ENCODE measurements around the gene KRTAP5-6. TPM values are rescaled to one million over a fixed set of nuclear protein-coding genes. Genes with fewer than 3 reads are reported as not detected.
A peak's percentile ranks its signal among the peaks of the same experiment; 100 is the strongest.

KRTAP5-6 gene
- polyA plus RNA-seq, 1 of the 3 experiments (the other 2 are of a cell fraction) = not detected

DNA sequence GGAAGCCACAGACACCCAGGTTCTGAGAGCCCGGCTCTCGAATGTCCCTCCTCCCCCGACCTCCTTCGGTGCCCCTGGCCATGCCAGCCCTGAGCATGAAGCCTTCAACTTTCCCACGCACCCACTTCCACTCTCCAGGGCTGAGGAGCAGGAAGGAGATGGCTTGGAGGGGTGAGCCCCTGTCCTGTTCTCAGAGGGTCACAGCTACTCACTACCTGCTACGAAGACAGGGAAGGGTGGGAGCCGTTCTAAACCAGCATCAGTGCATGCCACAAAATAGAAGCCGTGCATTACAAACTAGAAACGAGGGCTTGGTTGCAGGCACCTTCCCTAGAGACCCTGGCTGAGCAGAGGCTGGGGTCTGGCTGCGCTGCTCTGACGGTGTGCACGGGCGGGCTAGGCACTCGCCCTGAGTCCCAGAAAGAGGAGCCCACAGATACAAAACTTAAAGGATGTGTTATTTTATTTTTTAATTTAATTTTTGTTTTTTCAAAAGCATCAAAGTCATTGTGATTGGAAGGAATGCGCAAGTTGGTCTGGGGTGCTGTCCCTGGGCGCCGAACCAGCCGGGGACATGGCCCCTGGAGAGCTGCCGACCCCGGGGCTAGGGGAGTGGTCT, 4.2 kb upstream of the KRTAP5-6 start:
- H3K9me3 ChIP-seq = no peaks in the 10 kb centered on the region
- peaks cover 6 to 13% of the 10 kb centered on the region in 2 experiments; a peak in 2 of 4 replicates for H3K4me1 ChIP-seq (ENCODE audit: control insufficient read depth in 1 of 2, insufficient read depth in 2 of 2, low read depth in 1 of 2, low read length in 1 of 2)
- WGBS (ENCODE audit: low lambda C conversion rate) = 41% methylated on average over 17 of the region's 20 CpGs
- H3K9me2 ChIP-seq = no peaks in the 10 kb centered on the region
- peak overlapping the region in 1 of 2 experiments; percentile 51; a peak in 3 of 4 replicates for H3K4me3 ChIP-seq (ENCODE audit: low read depth in 2 of 2, low read length in 1 of 2)
- no peaks in the 10 kb centered on the region for H3K79me2 ChIP-seq (ENCODE audit: insufficient read depth)
- TF ChIP-seq TAF1 (IDR thresholded peaks at IDR 0.05; ENCODE audit: borderline replicate concordance, low read depth, low read length) = no peak
- TF ChIP-seq FOXJ3 (CRISPR knock-in tag; IDR thresholded peaks at IDR 0.05) = no peak
- TF ChIP-seq TEAD4 (IDR thresholded peaks at IDR 0.05; ENCODE audit: borderline replicate concordance, insufficient read depth) = no peak
- TF ChIP-seq NFIC (IDR thresholded peaks at IDR 0.05; ENCODE audit: borderline replicate concordance) = no peak
- TF ChIP-seq RAD21 (IDR thresholded peaks at IDR 0.05; ENCODE audit: low read length) = no peak
- no peak for TF ChIP-seq FOXM1 (IDR thresholded peaks at IDR 0.05; ENCODE audit: low read depth)
- TF ChIP-seq GATA2 (CRISPR knock-in tag; IDR thresholded peaks at IDR 0.05) = no peak
- TF ChIP-seq SIN3A (IDR thresholded peaks at IDR 0.05; ENCODE audit: borderline replicate concordance, low read depth, low read length) = no peak
- no peak overlapping the region; the same call in 1 of the 2 replicates for H2AFZ ChIP-seq (ENCODE audit: low read depth)
- H3K27me3 ChIP-seq (ENCODE audit: insufficient read depth) = no peaks in the 10 kb centered on the region
- ChIA-PET POLR2A (interaction anchor here (1.3 to 2.3 kb wide), 3 partner anchors 40 to 189 kb away, joined by 3 to 8 read pairs (median 5); partner anchors contain the start of gene SYT8), CTCF (interaction anchor here (0.8 to 5.8 kb wide), 46 partner anchors 10 to 489 kb away, joined by 3 to 585 read pairs (median 13); partner anchors contain the start of genes H19, IFITM10, INS and LSP1)
- no peaks in the 10 kb centered on the region for H3F3A ChIP-seq (replicated peaks; ENCODE audit: insufficient read depth)
- no peaks in the 10 kb centered on the region for H4K20me1 ChIP-seq (ENCODE audit: insufficient read depth)
- H3K27ac ChIP-seq (ENCODE audit: low read depth in 2 of 2, low read length in 1 of 2) = no peak overlapping the region
- peak overlapping the region; percentile 85 for H3K4me2 ChIP-seq
- H3K36me3 ChIP-seq (replicated peaks in 1 of 2; ENCODE audit: control insufficient read depth in 1 of 2, insufficient read depth in 2 of 2, low read length in 1 of 2) = no peaks in the 10 kb centered on the region
- no peak for DNase-seq
- no peak overlapping the region for H3K9ac ChIP-seq

DNA sequence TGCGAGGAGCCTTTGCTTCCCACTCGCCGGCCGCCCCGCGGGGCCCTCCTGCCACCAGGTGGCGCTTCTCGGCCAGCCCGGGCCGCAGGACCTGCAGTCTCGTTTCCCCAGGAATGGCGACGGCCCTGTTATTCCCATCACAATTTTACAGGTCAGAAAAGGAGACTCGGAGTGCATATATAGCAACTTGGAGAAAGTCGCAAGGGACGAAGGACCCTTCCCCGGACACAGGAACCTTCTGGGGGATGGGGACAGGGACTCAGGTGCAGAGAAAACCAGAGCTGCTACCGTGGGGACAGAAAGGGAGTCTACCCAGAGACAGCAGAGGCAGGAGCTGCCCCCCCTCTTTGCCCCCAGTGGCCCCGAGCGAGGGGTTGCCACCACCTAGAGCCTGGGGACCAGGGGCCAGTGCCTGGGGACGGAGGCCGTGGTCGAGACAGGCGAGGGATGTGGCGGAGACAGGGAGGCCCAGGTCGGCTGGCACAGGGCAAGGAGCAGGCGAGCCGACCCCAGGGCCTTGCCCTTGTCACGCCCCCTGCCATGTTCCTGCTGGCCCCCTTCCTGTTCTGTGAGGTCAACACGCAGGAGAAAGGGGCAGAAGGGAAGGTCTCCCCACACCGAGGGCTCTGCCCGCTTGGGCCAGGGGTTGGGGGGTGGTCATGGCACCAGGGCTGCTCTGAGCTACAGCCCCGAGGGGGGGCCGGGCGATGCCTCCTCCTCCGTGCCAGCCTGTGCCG, 3.5 kb upstream of the KRTAP5-6 start:
- Histone ChIP-seq H3K27me3 (ENCODE audit: insufficient read depth) (no peaks in the 10 kb centered on the region), H3K9me3 (no peaks in the 10 kb centered on the region), H3K79me2 (ENCODE audit: insufficient read depth) (no peaks in the 10 kb centered on the region), H2AFZ (ENCODE audit: low read depth) (peak overlapping the region; percentile 97), H3K4me2 (peak overlapping the region; percentile 85), H3K27ac (ENCODE audit: low read depth in 2 of 2, low read length in 1 of 2) (peak overlapping the region in 1 of 2 experiments; percentile 73; a peak in 2 of 4 replicates), H3K4me1 (ENCODE audit: control insufficient read depth in 1 of 2, insufficient read depth in 2 of 2, low read depth in 1 of 2, low read length in 1 of 2) (peaks cover 6 to 13% of the 10 kb centered on the region in 2 experiments; a peak in 2 of 4 replicates), H3K4me3 (ENCODE audit: low read depth in 2 of 2, low read length in 1 of 2) (peak overlapping the region; percentile 39 to 51), H3K9me2 (no peaks in the 10 kb centered on the region), H3K9ac (peak overlapping the region; percentile 58; the same call in 1 of the 2 replicates), H4K20me1 (ENCODE audit: insufficient read depth) (no peaks in the 10 kb centered on the region), H3F3A (replicated peaks; ENCODE audit: insufficient read depth) (no peaks in the 10 kb centered on the region), H3K36me3 (replicated peaks in 1 of 2; ENCODE audit: control insufficient read depth in 1 of 2, insufficient read depth in 2 of 2, low read length in 1 of 2) (no peaks in the 10 kb centered on the region)
- DNase-seq = peak; percentile 98
- WGBS (ENCODE audit: low lambda C conversion rate) = 35% methylated on average over 18 of the region's 37 CpGs
- POLR2A ChIA-PET = interaction anchor here (0.7 to 2.3 kb wide), 15 partner anchors 41 to 460 kb away, joined by 3 to 11 read pairs (median 4); partner anchors contain the start of genes CTSD, H19 and SYT8
- CTCF ChIA-PET = interaction anchor here (0.6 to 5.8 kb wide), 97 partner anchors 11 to 488 kb away, joined by 3 to 585 read pairs (median 6); partner anchors contain the start of genes CTSD, H19, IFITM10 and INS
- TF ChIP-seq JUND (IDR thresholded peaks at IDR 0.05) (no peak), FOXJ3 (CRISPR knock-in tag; IDR thresholded peaks at IDR 0.05) (no peak), SMC3 (IDR thresholded peaks at IDR 0.05; ENCODE audit: low read depth, low read length) (peak; percentile 93), EZH2phosphoT487 (IDR thresholded peaks at IDR 0.05; ENCODE audit: borderline replicate concordance, low read depth) (no peak), NFIC (IDR thresholded peaks at IDR 0.05; ENCODE audit: borderline replicate concordance) (no peak), GABPA (IDR thresholded peaks at IDR 0.05; ENCODE audit: low read depth) (no peak), IRF3 (IDR thresholded peaks at IDR 0.05; ENCODE audit: low read depth, low read length) (no peak), TCF12 (IDR thresholded peaks at IDR 0.05) (no peak), EP300 (IDR thresholded peaks at IDR 0.05; ENCODE audit: borderline replicate concordance in 1 of 2, low read depth in 1 of 2, low read length in 1 of 2) (no peak), RAD21 (IDR thresholded peaks at IDR 0.05; ENCODE audit: low read length) (peak; percentile 74)
- TF ChIP-seq, protein P1, sequence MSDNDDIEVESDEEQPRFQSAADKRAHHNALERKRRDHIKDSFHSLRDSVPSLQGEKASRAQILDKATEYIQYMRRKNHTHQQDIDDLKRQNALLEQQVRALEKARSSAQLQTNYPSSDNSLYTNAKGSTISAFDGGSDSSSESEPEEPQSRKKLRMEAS (IDR thresholded peaks at IDR 0.05; ENCODE audit: low read depth) = 0 out of 2 replicates have a peak, but pooled peaks have one; percentile 41
- TF ChIP-seq, protein P2, sequence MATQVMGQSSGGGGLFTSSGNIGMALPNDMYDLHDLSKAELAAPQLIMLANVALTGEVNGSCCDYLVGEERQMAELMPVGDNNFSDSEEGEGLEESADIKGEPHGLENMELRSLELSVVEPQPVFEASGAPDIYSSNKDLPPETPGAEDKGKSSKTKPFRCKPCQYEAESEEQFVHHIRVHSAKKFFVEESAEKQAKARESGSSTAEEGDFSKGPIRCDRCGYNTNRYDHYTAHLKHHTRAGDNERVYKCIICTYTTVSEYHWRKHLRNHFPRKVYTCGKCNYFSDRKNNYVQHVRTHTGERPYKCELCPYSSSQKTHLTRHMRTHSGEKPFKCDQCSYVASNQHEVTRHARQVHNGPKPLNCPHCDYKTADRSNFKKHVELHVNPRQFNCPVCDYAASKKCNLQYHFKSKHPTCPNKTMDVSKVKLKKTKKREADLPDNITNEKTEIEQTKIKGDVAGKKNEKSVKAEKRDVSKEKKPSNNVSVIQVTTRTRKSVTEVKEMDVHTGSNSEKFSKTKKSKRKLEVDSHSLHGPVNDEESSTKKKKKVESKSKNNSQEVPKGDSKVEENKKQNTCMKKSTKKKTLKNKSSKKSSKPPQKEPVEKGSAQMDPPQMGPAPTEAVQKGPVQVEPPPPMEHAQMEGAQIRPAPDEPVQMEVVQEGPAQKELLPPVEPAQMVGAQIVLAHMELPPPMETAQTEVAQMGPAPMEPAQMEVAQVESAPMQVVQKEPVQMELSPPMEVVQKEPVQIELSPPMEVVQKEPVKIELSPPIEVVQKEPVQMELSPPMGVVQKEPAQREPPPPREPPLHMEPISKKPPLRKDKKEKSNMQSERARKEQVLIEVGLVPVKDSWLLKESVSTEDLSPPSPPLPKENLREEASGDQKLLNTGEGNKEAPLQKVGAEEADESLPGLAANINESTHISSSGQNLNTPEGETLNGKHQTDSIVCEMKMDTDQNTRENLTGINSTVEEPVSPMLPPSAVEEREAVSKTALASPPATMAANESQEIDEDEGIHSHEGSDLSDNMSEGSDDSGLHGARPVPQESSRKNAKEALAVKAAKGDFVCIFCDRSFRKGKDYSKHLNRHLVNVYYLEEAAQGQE (IDR thresholded peaks at IDR 0.05; ENCODE audit: low read depth, low read length) = no peak
- TF ChIP-seq, protein P3, sequence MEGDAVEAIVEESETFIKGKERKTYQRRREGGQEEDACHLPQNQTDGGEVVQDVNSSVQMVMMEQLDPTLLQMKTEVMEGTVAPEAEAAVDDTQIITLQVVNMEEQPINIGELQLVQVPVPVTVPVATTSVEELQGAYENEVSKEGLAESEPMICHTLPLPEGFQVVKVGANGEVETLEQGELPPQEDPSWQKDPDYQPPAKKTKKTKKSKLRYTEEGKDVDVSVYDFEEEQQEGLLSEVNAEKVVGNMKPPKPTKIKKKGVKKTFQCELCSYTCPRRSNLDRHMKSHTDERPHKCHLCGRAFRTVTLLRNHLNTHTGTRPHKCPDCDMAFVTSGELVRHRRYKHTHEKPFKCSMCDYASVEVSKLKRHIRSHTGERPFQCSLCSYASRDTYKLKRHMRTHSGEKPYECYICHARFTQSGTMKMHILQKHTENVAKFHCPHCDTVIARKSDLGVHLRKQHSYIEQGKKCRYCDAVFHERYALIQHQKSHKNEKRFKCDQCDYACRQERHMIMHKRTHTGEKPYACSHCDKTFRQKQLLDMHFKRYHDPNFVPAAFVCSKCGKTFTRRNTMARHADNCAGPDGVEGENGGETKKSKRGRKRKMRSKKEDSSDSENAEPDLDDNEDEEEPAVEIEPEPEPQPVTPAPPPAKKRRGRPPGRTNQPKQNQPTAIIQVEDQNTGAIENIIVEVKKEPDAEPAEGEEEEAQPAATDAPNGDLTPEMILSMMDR (IDR thresholded peaks at IDR 0.05) = peak; percentile 96
